Measurements from ENCODE around the gene DEPDC7.

Gene DEPDC7

DNA sequence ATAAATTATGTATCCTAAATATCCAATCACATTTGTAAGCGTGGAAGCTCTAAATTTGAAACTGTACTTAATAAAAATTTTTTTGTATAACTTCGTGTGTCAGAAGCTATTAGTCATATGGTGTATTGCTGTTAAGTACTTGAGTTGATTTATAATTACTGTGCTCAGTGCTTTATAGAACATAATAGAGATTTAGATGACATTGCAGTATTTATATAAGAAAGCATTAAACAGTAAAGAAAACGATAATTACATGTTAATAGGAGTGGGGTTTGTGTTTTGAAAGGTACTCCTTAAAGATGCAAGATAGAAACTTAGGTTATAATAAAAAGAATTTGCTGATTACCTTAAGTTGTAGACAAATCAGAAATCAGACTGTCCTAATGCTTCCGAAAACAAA lies 17.8 kb downstream of the DEPDC7 start:
- DNase-seq (ENCODE audit: low read depth in 1 of 2, low spot score in 1 of 2): no peak
- TF ChIP-seq, protein P1, sequence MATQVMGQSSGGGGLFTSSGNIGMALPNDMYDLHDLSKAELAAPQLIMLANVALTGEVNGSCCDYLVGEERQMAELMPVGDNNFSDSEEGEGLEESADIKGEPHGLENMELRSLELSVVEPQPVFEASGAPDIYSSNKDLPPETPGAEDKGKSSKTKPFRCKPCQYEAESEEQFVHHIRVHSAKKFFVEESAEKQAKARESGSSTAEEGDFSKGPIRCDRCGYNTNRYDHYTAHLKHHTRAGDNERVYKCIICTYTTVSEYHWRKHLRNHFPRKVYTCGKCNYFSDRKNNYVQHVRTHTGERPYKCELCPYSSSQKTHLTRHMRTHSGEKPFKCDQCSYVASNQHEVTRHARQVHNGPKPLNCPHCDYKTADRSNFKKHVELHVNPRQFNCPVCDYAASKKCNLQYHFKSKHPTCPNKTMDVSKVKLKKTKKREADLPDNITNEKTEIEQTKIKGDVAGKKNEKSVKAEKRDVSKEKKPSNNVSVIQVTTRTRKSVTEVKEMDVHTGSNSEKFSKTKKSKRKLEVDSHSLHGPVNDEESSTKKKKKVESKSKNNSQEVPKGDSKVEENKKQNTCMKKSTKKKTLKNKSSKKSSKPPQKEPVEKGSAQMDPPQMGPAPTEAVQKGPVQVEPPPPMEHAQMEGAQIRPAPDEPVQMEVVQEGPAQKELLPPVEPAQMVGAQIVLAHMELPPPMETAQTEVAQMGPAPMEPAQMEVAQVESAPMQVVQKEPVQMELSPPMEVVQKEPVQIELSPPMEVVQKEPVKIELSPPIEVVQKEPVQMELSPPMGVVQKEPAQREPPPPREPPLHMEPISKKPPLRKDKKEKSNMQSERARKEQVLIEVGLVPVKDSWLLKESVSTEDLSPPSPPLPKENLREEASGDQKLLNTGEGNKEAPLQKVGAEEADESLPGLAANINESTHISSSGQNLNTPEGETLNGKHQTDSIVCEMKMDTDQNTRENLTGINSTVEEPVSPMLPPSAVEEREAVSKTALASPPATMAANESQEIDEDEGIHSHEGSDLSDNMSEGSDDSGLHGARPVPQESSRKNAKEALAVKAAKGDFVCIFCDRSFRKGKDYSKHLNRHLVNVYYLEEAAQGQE (IDR thresholded peaks at IDR 0.05; ENCODE audit: insufficient replicate concordance, low read depth): no peak
- no peak for TF ChIP-seq POLR2AphosphoS5 (IDR thresholded peaks at IDR 0.05; ENCODE audit: low read depth)
- no peak for TF ChIP-seq GABPA (IDR thresholded peaks at IDR 0.05; ENCODE audit: low read depth)
- TF ChIP-seq SPI1 (IDR thresholded peaks at IDR 0.05; ENCODE audit: borderline replicate concordance, low read depth): no peak
- TF ChIP-seq, protein P2, sequence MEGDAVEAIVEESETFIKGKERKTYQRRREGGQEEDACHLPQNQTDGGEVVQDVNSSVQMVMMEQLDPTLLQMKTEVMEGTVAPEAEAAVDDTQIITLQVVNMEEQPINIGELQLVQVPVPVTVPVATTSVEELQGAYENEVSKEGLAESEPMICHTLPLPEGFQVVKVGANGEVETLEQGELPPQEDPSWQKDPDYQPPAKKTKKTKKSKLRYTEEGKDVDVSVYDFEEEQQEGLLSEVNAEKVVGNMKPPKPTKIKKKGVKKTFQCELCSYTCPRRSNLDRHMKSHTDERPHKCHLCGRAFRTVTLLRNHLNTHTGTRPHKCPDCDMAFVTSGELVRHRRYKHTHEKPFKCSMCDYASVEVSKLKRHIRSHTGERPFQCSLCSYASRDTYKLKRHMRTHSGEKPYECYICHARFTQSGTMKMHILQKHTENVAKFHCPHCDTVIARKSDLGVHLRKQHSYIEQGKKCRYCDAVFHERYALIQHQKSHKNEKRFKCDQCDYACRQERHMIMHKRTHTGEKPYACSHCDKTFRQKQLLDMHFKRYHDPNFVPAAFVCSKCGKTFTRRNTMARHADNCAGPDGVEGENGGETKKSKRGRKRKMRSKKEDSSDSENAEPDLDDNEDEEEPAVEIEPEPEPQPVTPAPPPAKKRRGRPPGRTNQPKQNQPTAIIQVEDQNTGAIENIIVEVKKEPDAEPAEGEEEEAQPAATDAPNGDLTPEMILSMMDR (IDR thresholded peaks at IDR 0.05; ENCODE audit: insufficient read depth, low read length): no peak
- Histone ChIP-seq H3K27ac (replicated peaks) (no peak overlapping the region), H3K4me3 (replicated peaks; ENCODE audit: insufficient read depth, low read length) (no peak overlapping the region), H3K27me3 (ENCODE audit: insufficient read depth, poor library complexity, severe bottlenecking) (no peaks in the 10 kb centered on the region)

DNA sequence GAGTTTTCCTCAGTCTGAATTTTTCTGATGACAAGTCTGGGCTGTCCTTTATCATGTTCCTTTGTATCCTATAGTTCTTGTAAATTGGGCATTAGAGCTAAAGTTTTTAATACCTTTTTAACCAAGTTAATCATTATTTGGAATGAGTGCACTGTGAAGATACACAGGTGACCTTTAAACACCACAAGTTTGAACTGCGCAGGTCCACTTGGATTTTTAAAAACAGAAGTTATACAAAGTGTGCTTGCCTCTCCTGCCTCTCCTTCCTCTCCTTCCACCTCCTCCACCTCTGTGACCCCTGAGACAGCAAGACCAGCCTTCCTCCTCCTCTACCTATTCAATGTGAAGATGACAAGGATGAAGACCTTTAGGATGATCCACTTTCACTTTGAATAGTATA lies 19.3 kb downstream of the DEPDC7 start:
- DNase-seq (ENCODE audit: low read depth in 1 of 2, low spot score in 1 of 2): no peak
- Histone ChIP-seq H3K27ac (replicated peaks) (no peak overlapping the region), H3K27me3 (ENCODE audit: insufficient read depth, poor library complexity, severe bottlenecking) (no peaks in the 10 kb centered on the region), H3K4me3 (replicated peaks; ENCODE audit: insufficient read depth, low read length) (no peak overlapping the region)
- no peak for TF ChIP-seq SPI1 (IDR thresholded peaks at IDR 0.05; ENCODE audit: borderline replicate concordance, low read depth)
- TF ChIP-seq, protein P1 (IDR thresholded peaks at IDR 0.05; ENCODE audit: insufficient replicate concordance, low read depth): no peak
- no peak for TF ChIP-seq POLR2AphosphoS5 (IDR thresholded peaks at IDR 0.05; ENCODE audit: low read depth)
- no peak for TF ChIP-seq GABPA (IDR thresholded peaks at IDR 0.05; ENCODE audit: low read depth)
- TF ChIP-seq, protein P2 (IDR thresholded peaks at IDR 0.05; ENCODE audit: insufficient read depth, low read length): no peak

DNA sequence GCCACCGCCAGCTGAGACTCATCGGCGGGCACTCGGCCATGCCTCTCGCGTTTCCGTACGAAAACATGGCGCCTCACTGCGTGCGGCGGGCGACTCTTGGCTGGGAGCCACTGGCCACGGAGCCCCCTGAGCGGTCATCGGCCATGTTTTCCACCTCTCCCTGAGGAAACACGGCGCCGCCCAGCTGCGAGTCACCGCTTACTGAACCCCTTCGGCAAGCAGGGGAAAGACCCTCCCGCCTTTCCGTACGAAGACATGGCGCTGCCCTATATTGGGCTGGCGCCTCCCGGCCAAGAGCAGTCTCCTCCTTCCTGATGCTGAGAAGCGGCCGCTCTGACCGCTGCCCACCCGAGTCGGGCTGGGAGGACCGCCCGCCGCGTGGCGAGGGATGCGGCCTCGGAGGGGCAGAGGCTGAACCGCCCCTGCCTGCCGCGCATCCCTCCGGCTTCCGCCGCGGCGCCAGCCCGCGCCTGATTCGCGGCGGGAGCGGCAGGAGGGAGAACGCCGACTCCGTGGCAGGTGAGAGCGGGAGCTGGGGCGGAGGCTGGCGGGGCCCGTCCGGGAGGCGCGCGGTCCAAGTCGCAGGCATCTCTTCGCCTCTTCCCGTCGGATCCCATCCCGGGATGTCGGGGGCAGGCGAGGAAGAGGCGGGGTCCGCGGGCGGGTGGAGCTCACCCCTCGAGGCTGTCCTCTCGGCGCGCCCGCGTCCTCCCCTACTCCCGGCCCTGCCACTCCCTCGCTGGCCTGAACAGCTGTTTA lies 23.8 kb downstream of the DEPDC7 start, which contains the start of gene TCP11L1:
Gene TCP11L1, plus strand, starts transcription at position 299 of the 759 bp plus-strand sequence. CDS start 4,202 bp downstream, outside the sequence.
- peak within 1 kb of the TSS; percentile 97 for H3K27ac ChIP-seq (replicated peaks)
- peak; percentile 46 to 67 for DNase-seq (ENCODE audit: low read depth in 1 of 2, low spot score in 1 of 2)
- no peaks in the 10 kb centered on the region for H3K27me3 ChIP-seq (ENCODE audit: insufficient read depth, poor library complexity, severe bottlenecking)
- H3K4me3 ChIP-seq (replicated peaks; ENCODE audit: insufficient read depth, low read length): peak within 1 kb of the TSS; percentile 68
- TF ChIP-seq SPI1 (IDR thresholded peaks at IDR 0.05; ENCODE audit: borderline replicate concordance, low read depth) (no peak), GABPA (IDR thresholded peaks at IDR 0.05; ENCODE audit: low read depth) (no peak), POLR2AphosphoS5 (IDR thresholded peaks at IDR 0.05; ENCODE audit: low read depth) (no peak; the same call in 1 of the 2 replicates)
- TF ChIP-seq, protein P2 (IDR thresholded peaks at IDR 0.05; ENCODE audit: insufficient read depth, low read length): no peak
- TF ChIP-seq, protein P1 (IDR thresholded peaks at IDR 0.05; ENCODE audit: insufficient replicate concordance, low read depth): no peak
